GM23338 (cell line): ENCODE data around the gene INAFM1. TPM values are rescaled to one million over a fixed set of nuclear protein-coding genes. Genes with fewer than 3 reads are reported as not detected.
A peak's percentile ranks its signal among the peaks of the same experiment; 100 is the strongest.

Experiments used
- ATAC-seq: fragments of 200-7000 bp; cut with Tn5 transposase; 3 replicates; pipeline ENCODE4 v1.9.1; 2020
- DNase-seq: peaks from one replicate; pipeline ENCODE4 v3.0.0-alpha.2; 2015; ENCODE audit warnings: low spot score
- H2AFZ ChIP-seq: fragments of 200-600 bp; sonication (generic); 2 replicates; pipeline ENCODE4 v1.8.0; 2016; ENCODE audit warnings: antibody characterized with exemption, mild to moderate bottlenecking, moderate library complexity
- H3F3A ChIP-seq: fragments of 200-600 bp; sonication (generic); replicated peaks from 2 replicates; pipeline ENCODE4 v1.8.0; 2017; ENCODE audit warnings: antibody characterized with exemption, mixed run types, low read depth
- H3K27ac ChIP-seq: fragments of 200-600 bp; sonication (generic); 2 replicates; pipeline ENCODE4 v1.6.1; 2016; ENCODE audit warnings: low read depth
- H3K27me3 ChIP-seq: fragments of 200-600 bp; sonication (generic); 2 replicates; pipeline ENCODE4 v1.8.0; 2016; ENCODE audit warnings: mild to moderate bottlenecking, mixed run types, moderate library complexity; ENCODE audit not compliant: insufficient read depth
- H3K36me3 ChIP-seq: fragments of 200-600 bp; sonication (generic); 2 replicates; pipeline ENCODE4 v1.8.0; 2016; ENCODE audit warnings: mild to moderate bottlenecking; ENCODE audit not compliant: insufficient read depth
- H3K4me1 ChIP-seq: fragments of 200-600 bp; sonication (generic); 2 replicates; pipeline ENCODE4 v1.8.0; 2016; ENCODE audit warnings: mild to moderate bottlenecking, moderate library complexity; ENCODE audit not compliant: insufficient read depth
- H3K4me2 ChIP-seq: fragments of 200-600 bp; sonication (generic); 2 replicates; pipeline ENCODE4 v1.7.1; 2017; ENCODE audit warnings: mixed run types
- H3K4me3 ChIP-seq: fragments of 200-600 bp; sonication (generic); 2 replicates; pipeline ENCODE4 v1.6.1; 2016; ENCODE audit warnings: mixed run types
- H3K79me2 ChIP-seq: fragments of 200-600 bp; sonication (generic); replicated peaks from 2 replicates; pipeline ENCODE4 v1.8.0; 2017; ENCODE audit warnings: mild to moderate bottlenecking; ENCODE audit not compliant: insufficient read depth
- H3K9me2 ChIP-seq: fragments of 200-600 bp; sonication (generic); 2 replicates; pipeline ENCODE4 v1.8.0; 2017; ENCODE audit not compliant: insufficient read depth
- H4K20me1 ChIP-seq: fragments of 200-600 bp; sonication (generic); replicated peaks from 2 replicates; pipeline ENCODE4 v1.8.0; 2017; ENCODE audit warnings: mild to moderate bottlenecking; ENCODE audit not compliant: insufficient read depth
- H3K27ac Mint-ChIP-seq: 2 replicates; pipeline ENCODE4 v1.8.0; 2020; ENCODE audit warnings: inconsistent platforms, mild to moderate bottlenecking, moderate library complexity, mixed read lengths
- H3K27me3 Mint-ChIP-seq: 3 replicates; pipeline ENCODE4 v1.8.0; 2022; ENCODE audit warnings: low read depth, mild to moderate bottlenecking, moderate library complexity, mixed read lengths, inconsistent platforms; ENCODE audit not compliant: insufficient read depth, poor library complexity
- H3K36me3 Mint-ChIP-seq: 3 replicates; pipeline ENCODE4 v1.8.0; 2021; ENCODE audit warnings: low read depth, mild to moderate bottlenecking, inconsistent platforms, moderate library complexity, mixed read lengths
- H3K4me1 Mint-ChIP-seq: 3 replicates; pipeline ENCODE4 v1.8.0; 2020; ENCODE audit warnings: mild to moderate bottlenecking, inconsistent platforms, mixed read lengths
- H3K4me3 Mint-ChIP-seq: 3 replicates; pipeline ENCODE4 v1.8.0; 2021; ENCODE audit warnings: moderate library complexity, mild to moderate bottlenecking, inconsistent platforms, mixed read lengths
- H3K9me3 Mint-ChIP-seq: 3 replicates; pipeline ENCODE4 v1.8.0; 2020; ENCODE audit warnings: moderate library complexity, mild to moderate bottlenecking, inconsistent platforms, mixed read lengths
- EZH2phosphoT487 ChIP-seq: fragments of 200-600 bp; sonication (generic); IDR thresholded peaks from one replicate; pipeline ENCODE4 v1.8.1; 2018; ENCODE audit warnings: antibody characterized with exemption; ENCODE audit not compliant: unreplicated experiment
- ZNF331 ChIP-seq: fragments of 250-450 bp; sonication (Bioruptor Pico); IDR thresholded peaks from 2 replicates; pipeline ENCODE4 v1.5.0; 2020; ENCODE audit warnings: low read depth, mild to moderate bottlenecking, moderate library complexity
- polyA plus RNA-seq: library from polyadenylated mRNA; unstranded; fragments of >200 nt; fragmentation: Nextera tagmentation; extraction: Ambion mirVana; gene quantifications from 2 replicates; pipeline ENCODE4 v1.2.1, GENCODE V29; 2016
- total RNA-seq: library from RNA; depleted of rRNA; stranded (reverse); fragments of >200 nt; shearing (Covaris generic); gene quantifications from 2 replicates; pipeline ENCODE4 v1.2.3, GENCODE V29; 2014
- TF ChIP-seq, protein P1 (sequence below): fragments of 250-450 bp; sonication (Bioruptor Pico); IDR thresholded peaks from 2 replicates; pipeline ENCODE4 v1.5.0; 2020; ENCODE audit warnings: mild to moderate bottlenecking, moderate library complexity
- TF ChIP-seq, protein P2 (sequence below): IDR thresholded peaks from 2 replicates; pipeline ENCODE4 v1.6.1; 2016; ENCODE audit warnings: antibody characterized with exemption
- TF ChIP-seq, protein P3 (sequence below), 2 experiments: fragments of 200-600 bp in 1 of 2; sonication (generic) in 1 of 2; conservative IDR thresholded peaks; 2 replicates each; pipeline versions ENCODE4 v1.5.1 to v1.6.1; 2016 to 2017; ENCODE audit warnings: antibody characterized with exemption in 2 of 2, low read depth in 2 of 2, mild to moderate bottlenecking in 2 of 2, moderate library complexity in 1 of 2

Gene INAFM1
- total and polyA plus RNA-seq, 2 experiments from 2014 or later: 2.9 to 10.2 TPM

- H3K4me1 ChIP-seq: peaks cover 11% of the 10 kb centered on the region; the same call in 1 of the 2 replicates
- H2AFZ ChIP-seq: no peak overlapping the region
- H3K27me3 ChIP-seq: no peaks in the 10 kb centered on the region
- H3K79me2 ChIP-seq: no peaks in the 10 kb centered on the region
- no peak overlapping the region for H3K4me3 Mint-ChIP-seq
- H3K27ac ChIP-seq: peak overlapping the region; percentile 76; the same call in 1 of the 2 replicates
- no peak overlapping the region for H3K4me3 ChIP-seq
- H3K4me1 Mint-ChIP-seq: peaks cover 17% of the 10 kb centered on the region
- H3K9me2 ChIP-seq: no peaks in the 10 kb centered on the region
- H3K4me2 ChIP-seq: no peak overlapping the region
- H3K36me3 Mint-ChIP-seq: peaks cover 53% of the 10 kb centered on the region
- no peak overlapping the region for H3K27ac Mint-ChIP-seq
- peaks cover 23% of the 10 kb centered on the region for H3K27me3 Mint-ChIP-seq
- peaks cover 3% of the 10 kb centered on the region for H4K20me1 ChIP-seq
- peaks cover 12% of the 10 kb centered on the region; the same call in 1 of the 2 replicates for H3F3A ChIP-seq
- no peaks in the 10 kb centered on the region; the same call in 2 of the 3 replicates for H3K9me3 Mint-ChIP-seq
- ATAC-seq: no peak
- no peak for DNase-seq
- H3K36me3 ChIP-seq: no peaks in the 10 kb centered on the region; the same call in 1 of the 2 replicates
- TF ChIP-seq, protein P1, sequence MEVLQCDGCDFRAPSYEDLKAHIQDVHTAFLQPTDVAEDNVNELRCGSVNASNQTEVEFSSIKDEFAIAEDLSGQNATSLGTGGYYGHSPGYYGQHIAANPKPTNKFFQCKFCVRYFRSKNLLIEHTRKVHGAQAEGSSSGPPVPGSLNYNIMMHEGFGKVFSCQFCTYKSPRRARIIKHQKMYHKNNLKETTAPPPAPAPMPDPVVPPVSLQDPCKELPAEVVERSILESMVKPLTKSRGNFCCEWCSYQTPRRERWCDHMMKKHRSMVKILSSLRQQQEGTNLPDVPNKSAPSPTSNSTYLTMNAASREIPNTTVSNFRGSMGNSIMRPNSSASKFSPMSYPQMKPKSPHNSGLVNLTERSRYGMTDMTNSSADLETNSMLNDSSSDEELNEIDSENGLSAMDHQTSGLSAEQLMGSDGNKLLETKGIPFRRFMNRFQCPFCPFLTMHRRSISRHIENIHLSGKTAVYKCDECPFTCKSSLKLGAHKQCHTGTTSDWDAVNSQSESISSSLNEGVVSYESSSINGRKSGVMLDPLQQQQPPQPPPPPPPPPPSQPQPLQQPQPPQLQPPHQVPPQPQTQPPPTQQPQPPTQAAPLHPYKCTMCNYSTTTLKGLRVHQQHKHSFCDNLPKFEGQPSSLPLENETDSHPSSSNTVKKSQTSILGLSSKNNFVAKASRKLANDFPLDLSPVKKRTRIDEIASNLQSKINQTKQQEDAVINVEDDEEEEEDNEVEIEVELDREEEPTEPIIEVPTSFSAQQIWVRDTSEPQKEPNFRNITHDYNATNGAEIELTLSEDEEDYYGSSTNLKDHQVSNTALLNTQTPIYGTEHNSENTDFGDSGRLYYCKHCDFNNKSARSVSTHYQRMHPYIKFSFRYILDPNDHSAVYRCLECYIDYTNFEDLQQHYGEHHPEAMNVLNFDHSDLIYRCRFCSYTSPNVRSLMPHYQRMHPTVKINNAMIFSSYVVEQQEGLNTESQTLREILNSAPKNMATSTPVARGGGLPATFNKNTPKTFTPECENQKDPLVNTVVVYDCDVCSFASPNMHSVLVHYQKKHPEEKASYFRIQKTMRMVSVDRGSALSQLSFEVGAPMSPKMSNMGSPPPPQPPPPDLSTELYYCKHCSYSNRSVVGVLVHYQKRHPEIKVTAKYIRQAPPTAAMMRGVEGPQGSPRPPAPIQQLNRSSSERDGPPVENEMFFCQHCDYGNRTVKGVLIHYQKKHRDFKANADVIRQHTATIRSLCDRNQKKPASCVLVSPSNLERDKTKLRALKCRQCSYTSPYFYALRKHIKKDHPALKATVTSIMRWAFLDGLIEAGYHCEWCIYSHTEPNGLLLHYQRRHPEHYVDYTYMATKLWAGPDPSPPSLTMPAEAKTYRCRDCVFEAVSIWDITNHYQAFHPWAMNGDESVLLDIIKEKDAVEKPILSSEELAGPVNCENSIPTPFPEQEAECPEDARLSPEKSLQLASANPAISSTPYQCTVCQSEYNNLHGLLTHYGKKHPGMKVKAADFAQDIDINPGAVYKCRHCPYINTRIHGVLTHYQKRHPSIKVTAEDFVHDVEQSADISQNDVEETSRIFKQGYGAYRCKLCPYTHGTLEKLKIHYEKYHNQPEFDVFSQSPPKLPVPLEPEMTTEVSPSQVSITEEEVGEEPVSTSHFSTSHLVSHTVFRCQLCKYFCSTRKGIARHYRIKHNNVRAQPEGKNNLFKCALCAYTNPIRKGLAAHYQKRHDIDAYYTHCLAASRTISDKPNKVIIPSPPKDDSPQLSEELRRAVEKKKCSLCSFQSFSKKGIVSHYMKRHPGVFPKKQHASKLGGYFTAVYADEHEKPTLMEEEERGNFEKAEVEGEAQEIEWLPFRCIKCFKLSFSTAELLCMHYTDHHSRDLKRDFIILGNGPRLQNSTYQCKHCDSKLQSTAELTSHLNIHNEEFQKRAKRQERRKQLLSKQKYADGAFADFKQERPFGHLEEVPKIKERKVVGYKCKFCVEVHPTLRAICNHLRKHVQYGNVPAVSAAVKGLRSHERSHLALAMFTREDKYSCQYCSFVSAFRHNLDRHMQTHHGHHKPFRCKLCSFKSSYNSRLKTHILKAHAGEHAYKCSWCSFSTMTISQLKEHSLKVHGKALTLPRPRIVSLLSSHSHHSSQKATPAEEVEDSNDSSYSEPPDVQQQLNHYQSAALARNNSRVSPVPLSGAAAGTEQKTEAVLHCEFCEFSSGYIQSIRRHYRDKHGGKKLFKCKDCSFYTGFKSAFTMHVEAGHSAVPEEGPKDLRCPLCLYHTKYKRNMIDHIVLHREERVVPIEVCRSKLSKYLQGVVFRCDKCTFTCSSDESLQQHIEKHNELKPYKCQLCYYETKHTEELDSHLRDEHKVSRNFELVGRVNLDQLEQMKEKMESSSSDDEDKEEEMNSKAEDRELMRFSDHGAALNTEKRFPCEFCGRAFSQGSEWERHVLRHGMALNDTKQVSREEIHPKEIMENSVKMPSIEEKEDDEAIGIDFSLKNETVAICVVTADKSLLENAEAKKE (CRISPR knock-in tag): no peak
- TF ChIP-seq EZH2phosphoT487 (no peak), ZNF331 (CRISPR knock-in tag) (no peak)
- TF ChIP-seq, protein P2, sequence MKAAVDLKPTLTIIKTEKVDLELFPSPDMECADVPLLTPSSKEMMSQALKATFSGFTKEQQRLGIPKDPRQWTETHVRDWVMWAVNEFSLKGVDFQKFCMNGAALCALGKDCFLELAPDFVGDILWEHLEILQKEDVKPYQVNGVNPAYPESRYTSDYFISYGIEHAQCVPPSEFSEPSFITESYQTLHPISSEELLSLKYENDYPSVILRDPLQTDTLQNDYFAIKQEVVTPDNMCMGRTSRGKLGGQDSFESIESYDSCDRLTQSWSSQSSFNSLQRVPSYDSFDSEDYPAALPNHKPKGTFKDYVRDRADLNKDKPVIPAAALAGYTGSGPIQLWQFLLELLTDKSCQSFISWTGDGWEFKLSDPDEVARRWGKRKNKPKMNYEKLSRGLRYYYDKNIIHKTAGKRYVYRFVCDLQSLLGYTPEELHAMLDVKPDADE: no peak
- TF ChIP-seq, protein P3, sequence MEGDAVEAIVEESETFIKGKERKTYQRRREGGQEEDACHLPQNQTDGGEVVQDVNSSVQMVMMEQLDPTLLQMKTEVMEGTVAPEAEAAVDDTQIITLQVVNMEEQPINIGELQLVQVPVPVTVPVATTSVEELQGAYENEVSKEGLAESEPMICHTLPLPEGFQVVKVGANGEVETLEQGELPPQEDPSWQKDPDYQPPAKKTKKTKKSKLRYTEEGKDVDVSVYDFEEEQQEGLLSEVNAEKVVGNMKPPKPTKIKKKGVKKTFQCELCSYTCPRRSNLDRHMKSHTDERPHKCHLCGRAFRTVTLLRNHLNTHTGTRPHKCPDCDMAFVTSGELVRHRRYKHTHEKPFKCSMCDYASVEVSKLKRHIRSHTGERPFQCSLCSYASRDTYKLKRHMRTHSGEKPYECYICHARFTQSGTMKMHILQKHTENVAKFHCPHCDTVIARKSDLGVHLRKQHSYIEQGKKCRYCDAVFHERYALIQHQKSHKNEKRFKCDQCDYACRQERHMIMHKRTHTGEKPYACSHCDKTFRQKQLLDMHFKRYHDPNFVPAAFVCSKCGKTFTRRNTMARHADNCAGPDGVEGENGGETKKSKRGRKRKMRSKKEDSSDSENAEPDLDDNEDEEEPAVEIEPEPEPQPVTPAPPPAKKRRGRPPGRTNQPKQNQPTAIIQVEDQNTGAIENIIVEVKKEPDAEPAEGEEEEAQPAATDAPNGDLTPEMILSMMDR (conservative IDR thresholded peaks at IDR 0.05; ENCODE audit: low read depth in 2 of 2): no peak
These were observed 6.7 kb upstream of the INAFM1 start for GRCh38 chr19:47268028-47268427.
